Prostate gland (tissue), 2 donors: ENCODE data around the gene POTEF.
"Not testable (repeated sequence)": the region's sequence is repeated elsewhere in the genome, so short reads cannot be mapped to it uniquely, and the experiment has no call there.

Experiments
- CTCF ChIP-seq, 4 experiments: fragments of 200-600 bp in 2 of 4; fragments of 450-650 bp in 2 of 4; sonication (generic) in 2 of 4; IDR thresholded peaks; 1 replicate in 3 of 4; 2 replicates in 1 of 4; pipeline ENCODE4 v1.5.1; 2016 to 2019; ENCODE audit warnings: antibody characterized with exemption in 4 of 4, mild to moderate bottlenecking in 2 of 4, moderate library complexity in 2 of 4
- POLR2A ChIP-seq: fragments of 450-650 bp; IDR thresholded peaks from one replicate; pipeline ENCODE4 v1.6.1; 2016; ENCODE audit warnings: antibody characterized with exemption, mild to moderate bottlenecking

GRCh38 chr2:130141645-130142370, 12.8 kb upstream of the POTEF start:
- not testable (repeated sequence) for TF ChIP-seq CTCF (IDR thresholded peaks at IDR 0.05); POLR2A
